Kidney (tissue), 14 donors: ENCODE data around the gene STK38. TPM values are rescaled to one million over a fixed set of nuclear protein-coding genes. Genes with fewer than 3 reads are reported as not detected.
"Not testable (repeated sequence)": the region's sequence is repeated elsewhere in the genome, so short reads cannot be mapped to it uniquely, and the experiment has no call there.

Experiments
- DNase-seq, 5 donors: peaks; one replicate each; pipeline ENCODE4 v3.0.0-alpha.2; 2013 to 2020
- FAIRE-seq: peaks from 2 replicates; lab custom pipeline; 2012; peaks lifted over from hg19 to GRCh38; lab: Jason Lieb, UNC
- H3K27ac ChIP-seq, 2 donors: one replicate each; pipeline ENCODE4 v1.7.0; 2013; ENCODE audit warnings: low read depth in 2 of 2, low read length in 2 of 2, inconsistent platforms in 1 of 2
- H3K27me3 ChIP-seq: one replicate; pipeline ENCODE4 v1.7.1; 2013; ENCODE audit warnings: low read length, inconsistent platforms; ENCODE audit not compliant: control insufficient read depth, insufficient read depth
- H3K36me3 ChIP-seq, 3 donors: one replicate each; pipeline versions ENCODE4 v1.7.0 to v1.7.1; 2013; ENCODE audit warnings: low read length in 3 of 3, control low read depth in 1 of 3, inconsistent platforms in 1 of 3; ENCODE audit not compliant: insufficient read depth in 3 of 3, control insufficient read depth in 2 of 3
- H3K4me1 ChIP-seq, 3 donors: one replicate each; pipeline versions ENCODE4 v1.7.0 to v1.7.1; 2013; ENCODE audit warnings: low read length in 3 of 3, inconsistent platforms in 1 of 3, low read depth in 1 of 3; ENCODE audit not compliant: control insufficient read depth in 2 of 3, insufficient read depth in 2 of 3
- H3K4me3 ChIP-seq, 3 donors: one replicate each; pipeline versions ENCODE4 v1.7.0 to v1.8.1; 2013; ENCODE audit warnings: low read length in 3 of 3, control low read depth in 1 of 3, inconsistent platforms in 1 of 3
- H3K9ac ChIP-seq, 3 donors: one replicate each; pipeline versions ENCODE4 v1.7.0 to v1.7.1; 2013; ENCODE audit warnings: low read length in 3 of 3, control low read depth in 1 of 3, inconsistent platforms in 1 of 3
- H3K9me3 ChIP-seq, 3 donors: one replicate each; pipeline versions ENCODE4 v1.7.0 to v1.7.1; 2013; ENCODE audit warnings: low read length in 3 of 3, control low read depth in 1 of 3, inconsistent platforms in 1 of 3; ENCODE audit not compliant: control insufficient read depth in 2 of 3, insufficient read depth in 1 of 3
- intact Hi-C: fragments of 100-400 bp; cut with DNase I; formaldehyde crosslinking; loops from one replicate; pipeline ENCODE4 v1.11.1; 2022
- polyA plus RNA-seq: library from polyadenylated mRNA; stranded (reverse); fragments of 350-450 nt; fragmentation: Illumina TruSeq; extraction: RNeasy Lipid Tissue Mini Kit (QIAGEN cat#74804); gene quantifications from one replicate; pipeline ENCODE4 v1.2.3, GENCODE V29; 2014; ENCODE audit warnings: low read depth, low replicate concordance; ENCODE audit not compliant: insufficient read depth
- total RNA-seq: library from RNA; stranded (reverse); fragmentation: NEBNext Ultra II Directional; extraction: Animal tissue kit (Norgen Biotek cat#: 25700); gene quantifications from one replicate; pipeline ENCODE4 v1.2.1, GENCODE V29; 2021
- TF ChIP-seq, protein P1 (sequence below): IDR thresholded peaks from 3 replicates; pipeline ENCODE4 v1.5.1; 2012; ENCODE audit warnings: mild to moderate bottlenecking, moderate library complexity, borderline replicate concordance; ENCODE audit not compliant: insufficient read depth; ENCODE audit errors: extremely low read depth
- donor health status: control.
- donor health status: control.
- donor health status: control.
- donor health status: control.
- donor health status: control.
- donor health status: DM: yes; HTN: yes; CAD: no.
- donor health status: Normal renal cell carcinoma (clear cell type).

STK38 gene
- total and polyA plus RNA-seq, 2 donors from 2014 or later = 21.3 to 30.4 TPM

DNA sequence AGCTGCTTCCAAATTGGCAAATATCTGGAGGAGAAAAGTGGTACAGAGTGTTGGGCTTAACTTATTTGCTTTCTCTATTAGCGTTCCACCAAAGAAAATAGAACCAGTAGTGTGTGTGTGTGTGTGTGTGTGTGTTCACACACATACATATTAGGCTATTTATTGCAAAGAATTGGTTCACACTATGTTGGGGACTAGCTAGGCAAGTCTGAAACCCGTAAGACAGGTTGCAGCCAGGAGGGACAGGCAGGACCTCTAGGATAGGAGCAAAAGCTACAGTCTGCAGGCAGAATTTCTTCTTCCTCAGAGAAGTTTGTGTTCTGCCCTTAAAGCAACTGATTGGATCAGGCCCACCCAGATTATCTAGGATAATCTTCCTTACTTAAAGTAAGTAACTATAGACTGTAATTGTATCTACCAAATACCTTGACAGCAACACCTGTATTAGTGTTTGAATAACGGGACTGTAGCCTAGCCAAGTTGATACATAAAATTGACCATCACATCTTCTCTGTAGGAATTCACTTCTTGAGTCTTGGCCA is 91.7 kb downstream of the STK38 start:
- Histone ChIP-seq H3K9me3 (no peaks in the 10 kb centered on the region), H3K4me1 (peaks cover 0 to 6% (median 2%) of the 10 kb centered on the region in 3 donors), H3K9ac (no peak overlapping the region), H3K36me3 (no peaks in the 10 kb centered on the region), H3K4me3 (no peak overlapping the region), H3K27me3 (no peaks in the 10 kb centered on the region), H3K27ac (no peak overlapping the region)
- DNase-seq (no peak), FAIRE-seq (no peak)
- TF ChIP-seq, protein P1, sequence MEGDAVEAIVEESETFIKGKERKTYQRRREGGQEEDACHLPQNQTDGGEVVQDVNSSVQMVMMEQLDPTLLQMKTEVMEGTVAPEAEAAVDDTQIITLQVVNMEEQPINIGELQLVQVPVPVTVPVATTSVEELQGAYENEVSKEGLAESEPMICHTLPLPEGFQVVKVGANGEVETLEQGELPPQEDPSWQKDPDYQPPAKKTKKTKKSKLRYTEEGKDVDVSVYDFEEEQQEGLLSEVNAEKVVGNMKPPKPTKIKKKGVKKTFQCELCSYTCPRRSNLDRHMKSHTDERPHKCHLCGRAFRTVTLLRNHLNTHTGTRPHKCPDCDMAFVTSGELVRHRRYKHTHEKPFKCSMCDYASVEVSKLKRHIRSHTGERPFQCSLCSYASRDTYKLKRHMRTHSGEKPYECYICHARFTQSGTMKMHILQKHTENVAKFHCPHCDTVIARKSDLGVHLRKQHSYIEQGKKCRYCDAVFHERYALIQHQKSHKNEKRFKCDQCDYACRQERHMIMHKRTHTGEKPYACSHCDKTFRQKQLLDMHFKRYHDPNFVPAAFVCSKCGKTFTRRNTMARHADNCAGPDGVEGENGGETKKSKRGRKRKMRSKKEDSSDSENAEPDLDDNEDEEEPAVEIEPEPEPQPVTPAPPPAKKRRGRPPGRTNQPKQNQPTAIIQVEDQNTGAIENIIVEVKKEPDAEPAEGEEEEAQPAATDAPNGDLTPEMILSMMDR = no peak
- intact Hi-C loops = no loop called here

DNA sequence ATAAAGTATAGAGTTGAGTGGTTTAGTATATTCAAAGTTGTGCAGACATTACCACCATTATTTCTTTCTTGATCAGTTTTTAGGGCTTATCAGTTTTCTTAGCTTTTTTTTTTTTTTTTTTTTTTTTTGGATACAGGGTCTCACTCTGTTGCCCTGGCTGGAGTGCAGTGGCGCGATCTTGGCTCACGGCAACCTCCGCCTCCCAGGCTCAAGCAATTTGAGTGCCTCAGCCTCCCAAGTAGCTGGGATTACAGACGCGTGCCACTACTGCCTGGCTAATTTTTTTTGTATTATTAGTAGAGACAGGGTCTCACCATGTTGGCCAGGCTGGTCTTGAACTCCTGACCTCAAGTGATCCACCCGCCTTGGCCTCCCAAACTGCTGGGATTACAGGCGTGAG is 94.4 kb downstream of the STK38 start:
- FAIRE-seq, DNase-seq: not testable (repeated sequence)

DNA sequence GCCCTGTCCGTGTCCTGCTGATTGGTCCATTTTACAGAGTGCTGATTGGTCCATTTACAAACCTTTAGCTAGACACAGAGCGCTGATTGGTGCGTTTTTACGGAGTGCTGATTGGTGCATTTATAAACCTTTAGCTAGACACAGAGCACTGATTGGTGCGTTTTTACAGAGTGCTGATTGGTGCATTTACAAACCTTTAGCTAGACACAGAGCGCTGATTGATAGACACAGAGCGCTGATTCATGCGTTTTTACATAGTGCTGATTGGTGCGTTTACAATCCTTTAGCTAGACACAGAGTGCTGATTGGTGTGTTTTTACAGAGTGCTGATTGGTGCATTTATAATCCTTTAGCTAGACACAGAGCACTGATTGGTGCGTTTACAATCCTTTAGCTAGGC is 98.1 kb downstream of the STK38 start:
- H3K27ac ChIP-seq, H3K27me3 ChIP-seq, intact Hi-C loops, H3K4me1 ChIP-seq, H3K9ac ChIP-seq, H3K9me3 ChIP-seq, DNase-seq, H3K4me3 ChIP-seq, H3K36me3 ChIP-seq, FAIRE-seq: not testable (repeated sequence)

More for the DNA sequence above, 94.4 kb downstream of the STK38 start:
- H3K27ac ChIP-seq, H3K36me3 ChIP-seq, H3K9ac ChIP-seq, H3K27me3 ChIP-seq, H3K9me3 ChIP-seq, H3K4me1 ChIP-seq, H3K4me3 ChIP-seq, intact Hi-C loops: not testable (repeated sequence)

GRCh38 chr6:36445621-36446020 is 101.7 kb downstream of the STK38 start:
- TF ChIP-seq, protein P1 = no peak
- no peak overlapping the region for H3K27ac ChIP-seq
- FAIRE-seq = no peak
- H3K27me3 ChIP-seq = no peaks in the 10 kb centered on the region
- no peaks in the 10 kb centered on the region for H3K36me3 ChIP-seq
- no peaks in the 10 kb centered on the region for H3K9me3 ChIP-seq
- H3K9ac ChIP-seq = no peak overlapping the region
- no peak overlapping the region for H3K4me3 ChIP-seq
- intact Hi-C loops = no loop called here
- DNase-seq = no peak
- peaks cover 0 to 16% (median 10%) of the 10 kb centered on the region in 3 donors for H3K4me1 ChIP-seq
